Thymus (tissue), 11 donors: ENCODE measurements around the gene KRTAP10-11. TPM values are rescaled to one million over a fixed set of nuclear protein-coding genes. Genes with fewer than 3 reads are reported as not detected.
"Not testable (repeated sequence)": the region's sequence is repeated elsewhere in the genome, so short reads cannot be mapped to it uniquely, and the experiment has no call there.

ENCODE experiments used
- DNase-seq, 9 donors: peaks; one replicate each; pipeline ENCODE4 v3.0.0-alpha.2; 2013; ENCODE audit warnings: low spot score in 9 of 9, low read depth in 6 of 9, missing footprints in 1 of 9
- H3K27ac ChIP-seq, 2 donors: one replicate each; pipeline ENCODE4 v1.5.1; 2013; ENCODE audit warnings: control low read depth in 1 of 2, low read depth in 1 of 2, low read length in 1 of 2, mild to moderate bottlenecking in 1 of 2, moderate library complexity in 1 of 2
- H3K27me3 ChIP-seq, 2 donors: one replicate each; pipeline ENCODE4 v1.5.1; 2013; ENCODE audit warnings: low read length in 1 of 2; ENCODE audit not compliant: control insufficient read depth in 2 of 2, insufficient read depth in 1 of 2
- H3K36me3 ChIP-seq, 2 donors: one replicate each; pipeline ENCODE4 v1.5.1; 2013; ENCODE audit warnings: low read length in 1 of 2, mild to moderate bottlenecking in 1 of 2, moderate library complexity in 1 of 2; ENCODE audit not compliant: control insufficient read depth in 2 of 2, insufficient read depth in 2 of 2
- H3K4me1 ChIP-seq, 2 donors: one replicate each; pipeline ENCODE4 v1.5.1; 2013; ENCODE audit warnings: low read length in 2 of 2; ENCODE audit not compliant: control insufficient read depth in 2 of 2, insufficient read depth in 2 of 2
- H3K4me3 ChIP-seq, 2 donors: one replicate each; pipeline ENCODE4 v1.5.1; 2013; ENCODE audit warnings: low read length in 2 of 2, control low read depth in 1 of 2, mild to moderate bottlenecking in 1 of 2
- H3K9me3 ChIP-seq, 2 donors: one replicate each; pipeline ENCODE4 v1.5.1; 2013; ENCODE audit warnings: low read length in 1 of 2, mild to moderate bottlenecking in 1 of 2; ENCODE audit not compliant: control insufficient read depth in 2 of 2, insufficient read depth in 1 of 2
- WGBS: extraction: QIAGEN DNeasy Blood & Tissue Kit; methylation state at CpG from one replicate; pipeline ENCODE4 v1.1.7; 2013; 5-methylcytosine and 5-hydroxymethylcytosine counted together
- polyA plus RNA-seq: library from polyadenylated mRNA; stranded (reverse); fragments of 200-250 nt; gene quantifications from one replicate; pipeline ENCODE4 v1.2.3, GENCODE V29; 2013
- total RNA-seq: library from RNA; stranded (reverse); fragments of 120-200 nt; gene quantifications from one replicate; pipeline ENCODE4 v1.2.4, GENCODE V29; 2013
- donor health status: healthy.

Gene KRTAP10-11
- total and polyA plus RNA-seq, 2 donors, result not detected

DNA sequence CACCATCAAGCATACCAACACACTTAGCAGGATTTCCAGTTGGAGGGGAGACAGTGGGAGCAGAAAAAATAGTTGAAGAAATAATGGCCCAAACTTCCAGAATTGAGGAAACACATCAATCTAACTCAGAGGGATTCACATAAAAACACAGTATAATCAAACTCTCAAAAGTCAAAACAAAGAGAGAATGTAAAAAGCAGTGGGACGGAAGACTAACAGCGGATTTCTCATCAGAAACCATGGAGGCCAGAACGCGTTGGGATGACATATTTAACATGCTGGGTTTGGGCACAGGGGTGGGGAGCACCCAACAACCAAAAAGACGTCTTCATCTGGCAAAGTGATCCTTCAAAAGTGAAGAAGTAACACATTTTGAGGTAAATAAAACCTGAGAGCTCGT lies 26.3 kb upstream of the KRTAP10-11 start:
- 96% methylated on average over 6 of the region's 6 CpGs for WGBS
- Histone ChIP-seq H3K4me3 (no peak overlapping the region), H3K27me3 (peaks cover 0 to 2% of the 10 kb centered on the region in 2 donors), H3K27ac (no peak overlapping the region), H3K36me3 (no peaks in the 10 kb centered on the region), H3K4me1 (peaks cover 0 to 3% of the 10 kb centered on the region in 2 donors), H3K9me3 (peaks cover 2 to 16% of the 10 kb centered on the region in 2 donors)
- DNase-seq, result no peak

DNA sequence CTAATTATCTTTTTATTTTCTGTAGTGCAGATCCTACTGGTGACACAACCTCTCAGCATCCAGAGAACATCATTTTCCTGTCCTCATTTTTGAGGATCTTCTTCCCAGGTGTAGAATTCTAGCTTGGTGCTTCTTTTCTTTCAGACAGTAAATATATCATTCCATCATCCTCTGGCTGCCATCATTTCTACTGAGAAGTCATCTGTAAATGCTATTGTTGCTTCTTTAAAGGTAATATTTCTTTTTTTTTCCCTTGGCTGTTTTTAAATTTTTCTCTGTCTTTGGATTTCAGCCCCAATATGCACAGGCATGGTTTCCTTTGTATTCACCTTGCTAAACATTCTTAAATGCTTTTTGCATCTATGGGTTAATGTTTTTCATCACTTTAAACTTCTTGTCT lies 22.6 kb upstream of the KRTAP10-11 start:
- H3K27ac ChIP-seq, result no peak overlapping the region
- no peaks in the 10 kb centered on the region for H3K4me1 ChIP-seq
- no peak overlapping the region for H3K4me3 ChIP-seq
- no peaks in the 10 kb centered on the region for H3K36me3 ChIP-seq
- no peak for DNase-seq
- peaks cover 2 to 18% of the 10 kb centered on the region in 2 donors for H3K9me3 ChIP-seq
- H3K27me3 ChIP-seq, result no peaks in the 10 kb centered on the region

- H3K27ac ChIP-seq, result no peak overlapping the region
- H3K9me3 ChIP-seq, result peaks cover 2 to 36% of the 10 kb centered on the region in 2 donors
- H3K4me3 ChIP-seq, result no peak overlapping the region
- no peaks in the 10 kb centered on the region for H3K27me3 ChIP-seq
- H3K36me3 ChIP-seq, result no peaks in the 10 kb centered on the region
- no peak for DNase-seq
- H3K4me1 ChIP-seq, result no peaks in the 10 kb centered on the region
- WGBS, result 95% methylated on average over 7 of the region's 7 CpGs
These were observed 20.5 kb upstream of the KRTAP10-11 start for GRCh38 chr21:44625756-44626155.

- Histone ChIP-seq H3K27me3 (no peaks in the 10 kb centered on the region), H3K36me3 (no peaks in the 10 kb centered on the region), H3K27ac (no peak overlapping the region), H3K4me1 (no peaks in the 10 kb centered on the region), H3K9me3 (peaks cover 2 to 36% of the 10 kb centered on the region in 2 donors), H3K4me3 (no peak overlapping the region)
- DNase-seq, result no peak
- WGBS, result 80% methylated on average over 10 of the region's 10 CpGs
These were observed 20.0 kb upstream of the KRTAP10-11 start for GRCh38 chr21:44626262-44626661.

GRCh38 chr21:44626673-44627143 lies 19.5 kb upstream of the KRTAP10-11 start, which contains the start of gene KRTAP10-9:
TSS of gene KRTAP10-9 (plus strand) at chr21:44627093. CDS start at chr21:44627172, 79 bp downstream.
- no peaks in the 10 kb centered on the region for H3K36me3 ChIP-seq
- no peak within 1 kb of the TSS for H3K27ac ChIP-seq
- peaks cover 2 to 36% of the 10 kb centered on the region in 2 donors for H3K9me3 ChIP-seq
- no peaks in the 10 kb centered on the region for H3K27me3 ChIP-seq
- no peak within 1 kb of the TSS for H3K4me3 ChIP-seq
- no peak for DNase-seq
- no peaks in the 10 kb centered on the region for H3K4me1 ChIP-seq
- WGBS, result 49% methylated on average over 7 of the region's 7 CpGs

- H3K27me3 ChIP-seq, H3K27ac ChIP-seq, H3K4me3 ChIP-seq, H3K36me3 ChIP-seq, H3K4me1 ChIP-seq, DNase-seq: not testable (repeated sequence)
- peaks cover 2 to 36% of the 10 kb centered on the region in 2 donors for H3K9me3 ChIP-seq
- 86% methylated on average over 18 of the region's 20 CpGs for WGBS
These were observed 18.9 kb upstream of the KRTAP10-11 start for GRCh38 chr21:44627181-44627822.

GRCh38 chr21:44627831-44628233 lies 18.4 kb upstream of the KRTAP10-11 start:
- peaks cover under 1 to 34% of the 10 kb centered on the region in 2 donors for H3K9me3 ChIP-seq
- not testable (repeated sequence) for H3K4me1 ChIP-seq, H3K27me3 ChIP-seq, DNase-seq, H3K4me3 ChIP-seq, H3K36me3 ChIP-seq, H3K27ac ChIP-seq
- 60% methylated on average over 15 of the region's 15 CpGs for WGBS

- DNase-seq, result no peak
These were observed 17.4 kb upstream of the KRTAP10-11 start for GRCh38 chr21:44628707-44629391.

DNA sequence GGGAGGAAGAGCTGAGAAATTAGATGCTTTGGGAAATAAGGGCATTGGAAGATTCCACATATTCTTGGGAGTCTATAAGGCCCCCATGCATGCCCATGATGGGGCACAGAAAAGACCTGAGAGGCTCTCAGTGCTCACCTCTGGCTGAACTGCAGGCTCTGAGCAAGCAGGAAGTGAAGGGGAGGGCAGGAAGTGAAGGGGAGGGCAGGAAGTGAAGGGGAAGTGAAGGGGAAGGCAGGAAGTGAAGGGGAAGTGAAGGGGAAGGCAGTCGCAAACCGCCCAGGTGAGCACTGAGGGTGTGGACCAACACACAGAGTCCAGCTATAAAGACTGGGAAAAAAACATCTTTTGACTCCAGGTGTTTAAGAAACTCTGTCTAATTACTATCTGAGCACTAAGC lies 15.8 kb upstream of the KRTAP10-11 start:
- DNase-seq, result no peak
- H3K27me3 ChIP-seq, result no peaks in the 10 kb centered on the region
- peaks cover 0 to 27% of the 10 kb centered on the region in 2 donors for H3K9me3 ChIP-seq
- H3K4me3 ChIP-seq, result no peak overlapping the region
- H3K27ac ChIP-seq, result no peak overlapping the region
- 84% methylated on average over 2 of the region's 2 CpGs for WGBS
- H3K4me1 ChIP-seq, result no peaks in the 10 kb centered on the region
- no peaks in the 10 kb centered on the region for H3K36me3 ChIP-seq

More at GRCh38 chr21:44628707-44629391, 17.4 kb upstream of the KRTAP10-11 start:
- no peaks in the 10 kb centered on the region for H3K4me1 ChIP-seq
- H3K36me3 ChIP-seq, result no peaks in the 10 kb centered on the region
- WGBS, result 89% methylated on average over 18 of the region's 18 CpGs
- H3K27ac ChIP-seq, result no peak overlapping the region
- H3K4me3 ChIP-seq, result no peak overlapping the region
- peaks cover 0 to 32% of the 10 kb centered on the region in 2 donors for H3K9me3 ChIP-seq
- no peaks in the 10 kb centered on the region for H3K27me3 ChIP-seq
